Right cardiac atrium (tissue), 5 donors: ENCODE measurements around the gene WDR90. TPM values are rescaled to one million over a fixed set of nuclear protein-coding genes. Genes with fewer than 3 reads are reported as not detected.
"Not testable (repeated sequence)": the region's sequence is repeated elsewhere in the genome, so short reads cannot be mapped to it uniquely, and the experiment has no call there.

Source experiments
- ATAC-seq, 2 donors: fragments of 200-7000 bp; cut with Tn5 transposase; one replicate each; pipeline versions ENCODE4 v1.8.0 to v1.9.1; 2020; ENCODE audit warnings: moderate library complexity in 2 of 2, mild to moderate bottlenecking in 1 of 2
- DNase-seq, 3 donors: peaks; one replicate each; pipeline ENCODE4 v3.0.0-alpha.2; 2020
- H3K27ac ChIP-seq: one replicate; pipeline ENCODE4 v1.5.1; 2013; ENCODE audit warnings: mild to moderate bottlenecking, low read length, control low read depth, moderate library complexity
- H3K27me3 ChIP-seq: one replicate; pipeline ENCODE4 v1.6.1; 2013; ENCODE audit not compliant: control insufficient read depth, insufficient read depth
- H3K4me1 ChIP-seq: one replicate; pipeline ENCODE4 v1.6.1; 2013; ENCODE audit warnings: low read length; ENCODE audit not compliant: control insufficient read depth, insufficient read depth
- H3K4me3 ChIP-seq: one replicate; pipeline ENCODE4 v1.5.1; 2013; ENCODE audit warnings: low read length, control low read depth
- H3K9me3 ChIP-seq: one replicate; pipeline ENCODE4 v1.6.1; 2013; ENCODE audit warnings: low read length; ENCODE audit not compliant: control insufficient read depth
- WGBS: extraction: QIAGEN DNeasy Blood & Tissue Kit; methylation state at CpG from one replicate; pipeline ENCODE4 v1.1.7; 2013; 5-methylcytosine and 5-hydroxymethylcytosine counted together
- intact Hi-C, 4 donors: fragments of 100-400 bp; cut with DNase I; formaldehyde crosslinking; loops; one replicate each; pipeline versions ENCODE4 v1.11.0 to v1.14.0; 2022 to 2023
- polyA plus RNA-seq: library from polyadenylated mRNA; stranded (reverse); fragments of 200-250 nt; gene quantifications from one replicate; pipeline ENCODE4 v1.2.3, GENCODE V29; 2013
- total RNA-seq, 4 donors: library from RNA; stranded (reverse); fragmentation: NEBNext Ultra II Directional; extraction: Animal tissue kit (Norgen Biotek cat#: 25700); gene quantifications; one replicate each; pipeline ENCODE4 v1.2.1, GENCODE V29; 2021
- donor health status: healthy with polysubstance abuse.
- donor health status: DM: no; HTN: yes; CAD: no.
- donor health status: DM: no; HTN: no; CAD: no.
- donor health status: DM: no; HTN: yes; CAD: no; lungs with severe emphysema.
- donor health status: DM: yes; HTN: yes; CAD: no.

WDR90 gene
- total and polyA plus RNA-seq, 5 donors, result 8.1 to 13.7 (median 11.9) TPM

DNA sequence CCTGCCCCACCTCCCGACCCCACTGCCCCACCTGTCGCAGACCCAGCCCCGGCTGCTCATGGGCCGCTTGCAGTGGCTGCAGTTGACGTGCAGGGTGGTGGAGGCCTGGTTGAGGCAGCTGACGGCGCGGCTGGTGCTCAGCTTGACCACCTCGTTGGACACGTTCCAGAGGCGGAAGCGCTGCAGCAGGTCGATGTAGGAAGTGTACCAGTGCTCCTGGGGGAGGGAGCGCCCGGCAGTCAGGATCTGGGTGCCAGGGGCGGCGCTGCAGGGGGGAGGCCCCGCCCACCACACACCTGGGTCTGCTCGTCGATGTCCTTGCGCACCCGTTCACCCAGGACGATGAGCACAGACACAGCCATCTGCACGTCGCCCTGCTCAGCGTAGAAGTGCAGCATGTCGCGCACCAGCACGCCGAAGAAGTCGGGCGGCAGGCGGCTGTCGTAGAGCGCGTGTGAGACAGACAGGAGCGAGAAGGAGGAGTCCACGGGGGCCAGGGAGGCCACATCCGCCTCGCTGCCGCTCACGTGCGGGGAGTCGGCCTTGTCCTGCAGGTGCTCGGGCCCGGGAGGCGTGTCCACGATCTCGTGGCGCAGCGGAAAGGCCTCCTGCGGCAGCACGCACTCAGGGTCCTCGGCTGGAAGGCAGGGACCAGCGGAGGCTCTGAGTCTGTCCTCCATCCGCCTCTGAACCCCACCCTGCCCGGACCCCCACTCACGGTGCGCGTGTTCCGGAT, 36.0 kb downstream of the WDR90 start:
- ATAC-seq (no peak), DNase-seq (peak in 2 of 3 donors; percentile 78 to 80)
- Histone ChIP-seq H3K4me1 (peaks cover 12% of the 10 kb centered on the region), H3K4me3 (no peak overlapping the region), H3K27ac (no peak overlapping the region), H3K9me3 (no peaks in the 10 kb centered on the region), H3K27me3 (no peaks in the 10 kb centered on the region)
- 94% methylated on average over 61 of the region's 61 CpGs for WGBS
- intact Hi-C loops, result no loop called here

DNA sequence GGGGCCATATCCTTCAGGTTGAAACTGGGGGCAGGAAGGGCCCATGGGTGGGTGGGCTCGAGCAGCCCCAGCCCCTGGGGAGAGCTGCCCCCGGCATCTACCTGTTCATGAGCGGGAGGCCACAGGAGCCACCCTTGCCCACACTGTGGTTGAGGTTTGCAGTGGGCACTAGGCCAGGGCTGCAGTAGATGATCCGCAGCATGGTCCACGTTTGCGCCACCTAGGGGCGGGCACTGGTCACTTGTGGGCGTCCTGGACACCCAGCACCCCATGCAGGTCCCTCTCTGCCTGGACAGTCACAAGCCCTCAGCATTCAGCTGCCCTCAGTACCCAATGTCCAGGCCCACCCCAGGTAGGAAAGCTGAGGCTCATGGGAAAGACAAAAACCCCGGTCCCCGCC, 36.8 kb downstream of the WDR90 start:
- Histone ChIP-seq H3K9me3 (no peaks in the 10 kb centered on the region), H3K4me1 (peaks cover 12% of the 10 kb centered on the region), H3K27me3 (no peaks in the 10 kb centered on the region), H3K4me3 (no peak overlapping the region), H3K27ac (no peak overlapping the region)
- DNase-seq (peak in 1 of 3 donors; percentile 78), ATAC-seq (no peak)
- intact Hi-C loops, result no loop called here
- WGBS, result 68% methylated on average over 10 of the region's 10 CpGs

DNA sequence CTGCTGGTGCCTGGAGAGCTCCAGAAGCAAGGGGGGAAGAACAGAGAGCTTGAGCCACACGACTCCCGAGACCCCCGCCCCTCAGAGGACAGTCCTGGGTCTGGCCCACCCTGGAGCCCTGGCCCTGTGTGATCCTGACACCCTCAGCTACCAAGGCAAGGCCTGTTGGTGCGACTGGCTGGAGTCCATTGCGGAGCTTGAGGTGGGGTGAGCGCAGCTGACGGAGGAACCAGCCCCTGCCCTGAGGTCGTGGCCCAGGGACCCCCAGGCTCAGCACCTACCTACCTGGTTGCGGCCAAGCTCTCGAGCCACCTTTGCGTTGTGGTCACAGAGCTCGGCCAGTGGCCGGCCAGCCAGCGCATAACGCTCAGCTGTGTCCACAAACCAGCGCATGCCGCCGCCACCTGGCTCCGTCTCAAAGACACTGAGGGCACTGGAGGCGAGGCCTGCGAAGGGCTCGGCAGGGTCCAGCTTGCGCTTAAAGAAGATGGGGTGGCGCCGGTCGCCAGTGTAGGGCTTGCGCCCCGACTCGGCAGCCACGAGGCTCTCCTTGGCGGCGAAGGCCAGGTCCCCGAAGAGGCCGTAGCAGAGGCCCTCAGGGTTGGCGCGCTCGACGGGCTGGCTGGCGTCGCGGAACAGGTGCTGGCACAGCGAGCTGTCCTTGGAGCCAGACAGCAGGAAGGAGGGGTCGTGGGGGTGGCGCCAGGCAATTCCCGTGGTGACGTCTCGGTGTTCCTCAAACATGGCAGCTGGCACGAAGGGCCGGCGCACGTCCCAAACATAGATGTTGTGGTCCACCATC, 37.5 kb downstream of the WDR90 start:
- ATAC-seq (no peak), DNase-seq (no peak)
- H3K4me1 ChIP-seq, result peaks cover 6% of the 10 kb centered on the region

DNA sequence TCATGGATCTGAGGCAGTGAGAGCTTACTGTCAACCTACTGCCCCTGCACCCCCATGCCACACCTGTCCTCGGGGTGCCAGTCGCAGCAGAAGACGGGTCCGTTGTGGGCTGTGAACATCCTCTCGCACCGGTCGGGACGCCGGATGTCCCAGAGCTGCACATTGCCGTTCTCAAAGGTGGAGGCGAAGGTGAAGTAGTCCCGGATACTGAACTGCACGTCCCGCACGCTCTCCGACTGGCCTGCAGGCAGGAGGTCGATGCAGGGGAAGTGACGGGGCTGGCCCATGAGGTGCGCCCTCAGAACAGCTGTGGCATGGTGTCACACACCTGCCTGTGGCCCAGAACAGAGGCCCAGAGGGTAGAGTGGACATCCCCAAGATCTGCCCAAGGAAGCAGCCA, 38.3 kb downstream of the WDR90 start:
- WGBS, result 91% methylated on average over 19 of the region's 19 CpGs
- Histone ChIP-seq H3K4me1 (peaks cover 5% of the 10 kb centered on the region), H3K4me3 (no peak overlapping the region), H3K27ac (no peak overlapping the region), H3K27me3 (no peaks in the 10 kb centered on the region), H3K9me3 (no peaks in the 10 kb centered on the region)
- DNase-seq, result no peak
- ATAC-seq, result no peak
- intact Hi-C loops, result no loop called here

More for the DNA sequence above, 37.5 kb downstream of the WDR90 start:
- Histone ChIP-seq H3K4me3 (no peak overlapping the region), H3K27me3 (no peaks in the 10 kb centered on the region), H3K27ac (no peak overlapping the region), H3K9me3 (no peaks in the 10 kb centered on the region)
- intact Hi-C loops, result no loop called here
- WGBS, result 94% methylated on average over 51 of the region's 51 CpGs

DNA sequence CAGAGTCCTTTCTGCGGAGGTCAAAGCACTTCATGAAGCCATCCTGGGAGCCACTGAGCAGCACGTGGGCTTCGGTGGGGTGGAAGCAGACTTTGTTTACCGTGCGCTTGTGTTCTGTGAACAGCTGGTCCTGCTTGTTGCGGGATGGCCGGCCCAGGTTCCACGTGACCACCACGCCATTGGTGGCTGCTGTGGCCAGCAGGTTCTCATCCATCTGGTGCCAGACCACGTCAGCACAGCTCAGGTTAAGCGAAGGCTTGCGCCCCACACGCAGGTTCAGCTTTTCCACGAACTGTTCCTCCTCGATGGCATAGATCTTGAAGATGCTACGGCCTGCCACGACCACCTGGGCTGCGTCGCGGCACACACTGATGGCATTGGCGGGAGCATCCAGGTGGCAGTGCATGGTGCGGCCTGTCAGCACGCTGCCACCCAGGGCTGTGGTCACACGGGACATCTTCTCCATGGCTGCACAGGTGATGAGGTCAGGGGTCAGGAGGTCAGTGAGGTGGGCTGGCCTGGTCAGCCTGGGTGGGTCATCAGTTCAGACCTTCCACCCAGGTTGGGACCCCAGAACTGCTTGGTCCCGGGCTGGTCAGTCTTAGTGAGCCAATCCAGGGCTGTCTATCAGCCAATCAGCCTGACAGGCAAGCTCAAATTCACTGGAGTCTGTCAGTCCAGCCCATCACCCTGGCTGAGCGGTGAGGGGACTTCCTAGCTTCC, 40.2 kb downstream of the WDR90 start:
- Histone ChIP-seq H3K27me3 (no peaks in the 10 kb centered on the region), H3K27ac (peak overlapping the region; percentile 61), H3K9me3 (no peaks in the 10 kb centered on the region), H3K4me3 (peak overlapping the region; percentile 77), H3K4me1 (peaks cover 5% of the 10 kb centered on the region)
- ATAC-seq (no peak), DNase-seq (no peak)
- intact Hi-C loops, result no loop called here
- WGBS, result 84% methylated on average over 26 of the region's 26 CpGs

DNA sequence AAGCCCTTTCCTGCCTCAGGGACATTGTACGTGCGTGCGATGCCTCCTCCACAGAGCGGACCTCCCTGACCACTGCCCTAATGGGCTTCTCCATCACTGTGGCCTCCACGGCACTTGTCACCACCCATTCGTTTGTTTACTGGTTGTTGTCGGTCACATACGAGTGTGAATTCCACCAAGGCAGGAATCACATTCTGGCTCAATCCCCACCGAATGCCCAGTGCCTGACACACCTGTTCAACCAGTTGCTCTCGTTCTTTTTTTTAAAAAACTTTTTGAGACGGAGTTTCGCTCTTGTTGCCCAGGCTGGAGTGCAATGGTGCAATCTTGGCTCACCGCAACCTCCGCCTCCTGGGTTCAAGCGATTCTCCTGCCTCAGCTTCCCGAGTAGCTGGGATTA, 42.1 kb downstream of the WDR90 start:
- H3K4me1 ChIP-seq, result peaks cover 10% of the 10 kb centered on the region
- H3K9me3 ChIP-seq, DNase-seq, ATAC-seq, H3K27ac ChIP-seq, H3K27me3 ChIP-seq, H3K4me3 ChIP-seq, intact Hi-C loops: not testable (repeated sequence)
- WGBS, result 90% methylated on average over 16 of the region's 16 CpGs

DNA sequence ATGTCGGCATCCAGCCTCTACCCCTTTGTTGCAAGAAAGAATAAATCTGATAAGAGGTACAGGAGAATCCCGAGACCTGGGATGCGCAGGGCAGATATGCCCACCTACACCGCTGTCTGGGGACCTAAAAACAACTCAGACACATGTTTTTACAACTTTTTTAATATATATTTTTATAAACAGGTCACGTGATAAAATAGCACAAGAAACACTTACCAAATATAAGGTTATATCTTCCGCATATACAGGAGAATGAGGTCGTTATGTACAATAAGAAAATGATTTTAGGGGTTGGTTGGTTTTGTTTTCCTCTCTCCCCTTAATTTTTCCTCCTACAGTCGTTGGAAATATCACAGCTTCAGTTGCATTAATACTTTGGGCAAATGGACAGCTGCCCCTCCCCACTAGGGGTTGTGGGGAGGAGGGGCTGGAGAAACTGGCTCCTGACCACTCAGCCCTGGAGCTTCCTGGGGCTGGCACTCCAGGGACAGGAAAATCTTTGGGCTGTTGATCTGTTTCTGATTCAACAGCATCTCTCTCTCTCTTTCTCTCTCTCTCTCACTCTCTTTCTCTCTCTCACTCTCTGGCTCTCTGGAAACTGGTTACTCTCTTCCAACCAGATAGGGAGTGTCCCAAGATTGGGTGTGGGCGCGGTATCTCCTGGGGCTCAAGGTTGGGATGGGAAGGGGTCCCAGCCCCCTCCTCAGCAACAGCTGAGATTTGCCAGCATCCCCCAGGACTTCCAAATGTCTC, 43.4 kb downstream of the WDR90 start:
- ATAC-seq (no peak), DNase-seq (no peak)
- intact Hi-C loops, result no loop called here
- H3K27me3 ChIP-seq, result no peaks in the 10 kb centered on the region
- 65% methylated on average over 10 of the region's 10 CpGs for WGBS
- no peak overlapping the region for H3K27ac ChIP-seq
- peaks cover 10% of the 10 kb centered on the region for H3K4me1 ChIP-seq
- no peaks in the 10 kb centered on the region for H3K9me3 ChIP-seq
- H3K4me3 ChIP-seq, result no peak overlapping the region

DNA sequence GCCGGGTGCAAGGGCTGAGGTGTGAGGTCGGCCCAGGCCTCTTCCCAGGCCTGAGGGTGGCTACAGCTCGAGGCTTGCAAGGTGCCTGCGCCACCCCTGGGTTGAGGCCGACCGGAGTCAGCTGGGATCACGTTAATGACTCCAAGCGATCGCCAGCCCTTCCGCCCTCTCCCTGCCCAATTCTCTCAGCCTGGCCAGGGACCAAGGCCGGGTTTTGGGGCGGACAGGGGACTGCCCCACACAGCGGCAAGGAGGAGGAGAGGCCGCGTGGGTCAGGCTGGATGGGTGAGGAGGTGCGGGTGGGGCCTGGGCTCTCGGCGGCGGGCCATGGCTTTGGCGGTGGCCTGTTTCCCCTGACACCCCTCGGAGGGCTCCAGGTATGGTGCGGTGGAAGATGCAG, 44.2 kb downstream of the WDR90 start:
- no peak for ATAC-seq
- WGBS, result 39% methylated on average over 22 of the region's 22 CpGs
- no peaks in the 10 kb centered on the region for H3K9me3 ChIP-seq
- no peak overlapping the region for H3K4me3 ChIP-seq
- intact Hi-C loops, result no loop called here
- no peaks in the 10 kb centered on the region for H3K27me3 ChIP-seq
- peaks cover 10% of the 10 kb centered on the region for H3K4me1 ChIP-seq
- DNase-seq, result no peak
- H3K27ac ChIP-seq, result no peak overlapping the region

DNA sequence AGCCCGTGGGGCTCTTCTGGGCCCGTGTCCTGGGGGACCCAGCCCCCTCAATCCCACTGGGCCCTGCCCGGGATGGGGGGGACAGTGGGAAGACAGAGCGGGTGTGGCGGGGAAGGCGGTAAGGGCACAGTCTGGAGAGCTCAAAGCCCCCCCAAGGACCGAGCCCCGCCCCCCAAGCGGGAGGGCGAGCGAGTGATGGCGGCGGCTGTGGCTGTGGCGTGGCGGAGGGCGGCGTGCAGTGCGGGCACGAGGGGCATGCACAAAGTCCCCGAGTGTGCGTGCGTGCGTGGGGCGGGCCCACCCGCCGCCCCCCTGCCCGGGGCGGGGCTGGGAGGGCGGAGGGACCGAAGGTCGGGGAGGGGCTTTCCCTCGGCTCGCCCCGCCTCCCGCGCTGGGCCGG, 44.6 kb downstream of the WDR90 start:
- WGBS, result 9% methylated on average over 36 of the region's 37 CpGs
- peaks cover 10% of the 10 kb centered on the region for H3K4me1 ChIP-seq
- no peak for DNase-seq
- H3K27ac ChIP-seq, result no peak overlapping the region
- intact Hi-C loops, result no loop called here
- H3K4me3 ChIP-seq, result no peak overlapping the region
- no peaks in the 10 kb centered on the region for H3K9me3 ChIP-seq
- no peak for ATAC-seq
- H3K27me3 ChIP-seq, result no peaks in the 10 kb centered on the region

DNA sequence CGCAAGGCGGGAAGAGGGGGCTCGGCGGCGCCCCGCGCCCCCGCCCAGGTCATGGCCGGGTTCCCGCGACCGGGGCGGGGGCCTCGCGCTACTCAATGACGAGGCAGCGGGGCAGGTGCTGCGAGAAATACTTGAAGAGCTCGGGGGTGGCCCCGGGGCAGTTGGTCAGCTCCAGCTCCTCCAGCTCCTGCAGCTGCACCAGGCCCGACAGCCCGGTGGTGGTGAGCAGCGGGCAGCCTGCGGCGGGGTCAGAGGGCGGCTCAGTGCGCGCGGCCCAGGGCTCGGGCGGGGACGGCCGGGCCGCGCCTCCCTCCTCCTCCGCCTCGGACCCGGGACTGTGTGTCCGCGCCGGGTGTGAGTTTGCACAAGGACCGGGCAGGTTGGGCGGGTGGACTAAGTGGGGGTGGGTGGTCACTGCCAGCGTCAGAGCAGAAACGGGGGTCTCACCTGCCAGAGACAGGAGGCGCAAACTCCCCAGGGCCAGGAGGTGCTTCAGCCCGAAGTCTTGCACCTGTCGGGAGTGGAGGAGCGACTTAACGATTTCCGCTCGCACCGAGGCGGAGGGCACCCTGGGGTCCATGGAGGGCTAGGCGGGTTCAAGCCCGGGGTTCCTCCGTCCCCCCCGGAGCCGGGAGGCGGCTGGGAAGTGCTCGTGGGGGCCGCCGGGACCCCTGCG, 45.2 kb downstream of the WDR90 start:
- no peaks in the 10 kb centered on the region for H3K9me3 ChIP-seq
- intact Hi-C loops, result no loop called here
- 3% methylated on average over 61 of the region's 64 CpGs for WGBS
- H3K4me1 ChIP-seq, result peaks cover 9% of the 10 kb centered on the region
- ATAC-seq (no peak), DNase-seq (no peak)
- no peak overlapping the region for H3K4me3 ChIP-seq
- H3K27me3 ChIP-seq, result no peaks in the 10 kb centered on the region
- no peak overlapping the region for H3K27ac ChIP-seq
